Measurements from ENCODE around the gene RBFOX2.

GRCh38 chr22:35995772-35996171 is 32.9 kb downstream of the RBFOX2 start:
- TF ChIP-seq ZNF260 (CRISPR knock-in tag; IDR thresholded peaks at IDR 0.05; ENCODE audit: borderline replicate concordance, low read depth) (no peak), ZSCAN5A (CRISPR knock-in tag; IDR thresholded peaks at IDR 0.05; ENCODE audit: borderline replicate concordance) (no peak), BCL3 (CRISPR knock-in tag; IDR thresholded peaks at IDR 0.05) (no peak), EZH2 (conservative IDR thresholded peaks at IDR 0.05; ENCODE audit: low read depth, low read length) (no peak), CTCF (CRISPR knock-in tag; IDR thresholded peaks at IDR 0.05) (no peak), TAF1 (CRISPR knock-in tag; IDR thresholded peaks at IDR 0.05) (no peak)
